Psoas muscle (tissue), 8 donors: ENCODE measurements around the gene TTLL10. TPM values are rescaled to one million over a fixed set of nuclear protein-coding genes. Genes with fewer than 3 reads are reported as not detected.

Experiments
- ATAC-seq, 4 donors: fragments of 200-7000 bp; cut with Tn5 transposase; one replicate each; pipeline ENCODE4 v1.9.1; 2020; ENCODE audit warnings: moderate library complexity in 3 of 4, mild to moderate bottlenecking in 2 of 4
- DNase-seq, 2 donors: peaks; one replicate each; pipeline ENCODE4 v3.0.0-alpha.2; 2020
- H3K27ac ChIP-seq: fragments of 200-600 bp; one replicate; pipeline ENCODE4 v1.8.0; 2022
- H3K27me3 ChIP-seq, 3 donors: fragments of 200-600 bp in 1 of 3; one replicate each; pipeline versions ENCODE4 v1.6.1 to v1.8.0; 2013 to 2022; ENCODE audit warnings: low read length in 2 of 3, mild to moderate bottlenecking in 2 of 3, moderate library complexity in 1 of 3; ENCODE audit not compliant: insufficient read depth in 3 of 3
- H3K36me3 ChIP-seq, 2 donors: fragments of 200-600 bp in 1 of 2; one replicate each; pipeline versions ENCODE4 v1.6.1 to v1.8.0; 2013 to 2022; ENCODE audit warnings: low read depth in 1 of 2, mild to moderate bottlenecking in 1 of 2, moderate library complexity in 1 of 2; ENCODE audit not compliant: insufficient read depth in 1 of 2
- H3K4me1 ChIP-seq: fragments of 200-600 bp; one replicate; pipeline ENCODE4 v1.8.0; 2022
- H3K4me3 ChIP-seq: fragments of 200-600 bp; one replicate; pipeline ENCODE4 v1.8.0; 2022; ENCODE audit warnings: mild to moderate bottlenecking
- H3K9me3 ChIP-seq: fragments of 200-600 bp; one replicate; pipeline ENCODE4 v1.8.0; 2022
- CTCF ChIP-seq: fragments of 200-600 bp; IDR thresholded peaks from one replicate; pipeline ENCODE4 v1.8.0; 2022; ENCODE audit warnings: antibody characterized with exemption
- WGBS, 3 donors: extraction: QIAGEN DNeasy Blood & Tissue Kit; methylation state at CpG; one replicate each; pipeline versions ENCODE4 v1.1.6 to v1.1.7; 2013; 5-methylcytosine and 5-hydroxymethylcytosine counted together
- intact Hi-C, 2 donors: fragments of 100-400 bp; cut with DNase I; formaldehyde crosslinking; loops; one replicate each; pipeline versions ENCODE4 v1.11.0 to v1.14.2; 2022
- polyA plus RNA-seq, 3 donors: library from polyadenylated mRNA; stranded (reverse); fragments of 200-250 nt; gene quantifications; one replicate each; pipeline ENCODE4 v1.2.3, GENCODE V29; 2013
- total RNA-seq, 4 donors: library from RNA; stranded (reverse); fragmentation: NEBNext Ultra II Directional in 2 of 4; extraction: Animal tissue kit (Norgen Biotek cat#: 25700) in 2 of 4; gene quantifications; one replicate each; pipeline versions ENCODE4 v1.2.1 to v1.2.4, GENCODE V29; 2021 to 2023
- donor health status: healthy with polysubstance abuse.
- donor health status: DM: no; HTN: no; CAD: no; lungs with moderate emphysema.
- donor health status: Bipolar disorder and iron deficiency.
- donor health status: healthy.
- donor health status: DM: yes; HTN: yes; CAD: no.
- donor health status: DM: no; HTN: no; CAD: no.
- donor health status: DM: no; HTN: no; CAD: no.
- donor health status: DM: yes; HTN: yes; CAD: no.

TTLL10 gene
- total and polyA plus RNA-seq, 7 donors = 0.03 to 0.27 (median 0.10) TPM; not detected in 3

- Histone ChIP-seq H3K4me3 (no peak overlapping the region), H3K36me3 (no peaks in the 10 kb centered on the region), H3K27me3 (peaks cover 0 to 16% (median 15%) of the 10 kb centered on the region in 3 donors), H3K27ac (no peak overlapping the region), H3K4me1 (no peaks in the 10 kb centered on the region), H3K9me3 (no peaks in the 10 kb centered on the region)
- no peak for TF ChIP-seq CTCF
- 24 to 41% (median 31%) methylated on average over 18 to 19 of the region's 19 CpGs for WGBS, 3 donors
- DNase-seq (no peak), ATAC-seq (peak in 1 of 4 donors; percentile 7)
- intact Hi-C loops = no loop called here
Measured at GRCh38 chr1:1238702-1239178, 65.1 kb downstream of the TTLL10 start.

- Histone ChIP-seq H3K4me1 (no peaks in the 10 kb centered on the region), H3K4me3 (no peak overlapping the region), H3K36me3 (no peaks in the 10 kb centered on the region), H3K27ac (no peak overlapping the region), H3K27me3 (peaks cover 0 to 16% (median 15%) of the 10 kb centered on the region in 3 donors), H3K9me3 (no peaks in the 10 kb centered on the region)
- no peak for TF ChIP-seq CTCF
- no peak for DNase-seq
- WGBS, 3 donors = 39 to 48% (median 41%) methylated on average over 10 to 15 of the region's 15 CpGs
- intact Hi-C loops = no loop called here
- no peak for ATAC-seq
Measured at GRCh38 chr1:1239227-1239613, 65.5 kb downstream of the TTLL10 start.

GRCh38 chr1:1239614-1240347 is 66.1 kb downstream of the TTLL10 start:
- no peak for ATAC-seq
- intact Hi-C loops = no loop called here
- WGBS, 3 donors = 16 to 25% (median 24%) methylated on average over 28 to 30 of the region's 30 CpGs
- Histone ChIP-seq H3K9me3 (no peaks in the 10 kb centered on the region), H3K36me3 (no peaks in the 10 kb centered on the region), H3K27me3 (peaks cover 0 to 16% (median 15%) of the 10 kb centered on the region in 3 donors), H3K4me3 (no peak overlapping the region), H3K4me1 (no peaks in the 10 kb centered on the region), H3K27ac (no peak overlapping the region)
- no peak for TF ChIP-seq CTCF
- no peak for DNase-seq

- Histone ChIP-seq H3K4me3 (no peak overlapping the region), H3K27ac (no peak overlapping the region), H3K9me3 (no peaks in the 10 kb centered on the region), H3K36me3 (no peaks in the 10 kb centered on the region), H3K4me1 (no peaks in the 10 kb centered on the region), H3K27me3 (peaks cover 0 to 18% (median 16%) of the 10 kb centered on the region in 3 donors)
- no peak for ATAC-seq
- TF ChIP-seq CTCF = no peak
- no peak for DNase-seq
- 51 to 73% (median 62%) methylated on average over 3 to 11 of the region's 11 CpGs for WGBS, 3 donors
- intact Hi-C loops = no loop called here
Measured at GRCh38 chr1:1240348-1240732, 66.7 kb downstream of the TTLL10 start.
